SH-SY5Y (cell line): ENCODE results near the gene PIERCE2.

Experiments used
- GATA2 ChIP-seq: IDR thresholded peaks from 2 replicates; pipeline ENCODE4 v1.6.1; 2011; ENCODE audit warnings: mild to moderate bottlenecking, low read depth, low read length
- GATA3 ChIP-seq: IDR thresholded peaks from 2 replicates; pipeline ENCODE4 v1.6.1; 2011; ENCODE audit warnings: low read depth, mild to moderate bottlenecking, low read length, moderate library complexity

DNA sequence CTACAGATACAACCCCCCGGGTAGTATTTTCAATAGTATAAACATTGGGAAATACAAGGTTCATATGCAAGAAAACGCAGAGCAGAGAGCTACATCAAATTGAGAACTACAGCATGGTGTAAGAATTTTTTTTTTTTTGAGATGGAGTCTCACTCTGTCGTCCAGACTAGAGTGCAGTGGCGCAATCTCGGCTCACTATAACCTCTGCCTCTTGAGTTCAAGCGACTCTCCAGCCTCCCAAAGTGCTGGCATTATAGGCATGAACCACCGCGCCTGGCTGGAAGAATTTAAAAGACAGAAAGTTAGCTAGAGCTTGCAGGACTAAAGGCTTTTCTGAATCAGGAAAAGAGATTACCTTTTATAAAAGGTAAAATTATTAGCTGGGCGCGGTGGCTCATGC is 47.2 kb upstream of the PIERCE2 start:
- TF ChIP-seq GATA3 (no peak), GATA2 (no peak)
